HUES64 (cell line): ENCODE data around the gene UQCC2.

Source experiments
- H3K27ac ChIP-seq: 2 replicates; pipeline ENCODE4 v1.7.0; 2013; ENCODE audit warnings: low read depth, low read length, inconsistent platforms
- H3K27me3 ChIP-seq: 2 replicates; pipeline ENCODE4 v1.6.1; 2013; ENCODE audit warnings: mild to moderate bottlenecking, low read length; ENCODE audit not compliant: insufficient read depth
- H3K36me3 ChIP-seq: 2 replicates; pipeline ENCODE4 v1.6.1; 2013; ENCODE audit warnings: mild to moderate bottlenecking, low read length; ENCODE audit not compliant: insufficient read depth
- H3K4me1 ChIP-seq: 2 replicates; pipeline ENCODE4 v1.6.1; 2013; ENCODE audit warnings: mild to moderate bottlenecking, low read length, moderate library complexity; ENCODE audit not compliant: insufficient read depth
- H3K4me3 ChIP-seq: 2 replicates; pipeline ENCODE4 v1.5.1; 2013; ENCODE audit warnings: mild to moderate bottlenecking, low read length, moderate library complexity
- H3K9ac ChIP-seq: 2 replicates; pipeline ENCODE4 v1.6.1; 2013; ENCODE audit warnings: mild to moderate bottlenecking, low read depth, low read length
- H3K9me3 ChIP-seq: 2 replicates; pipeline ENCODE4 v1.6.1; 2013; ENCODE audit warnings: low read depth, low read length; ENCODE audit not compliant: insufficient read depth
- WGBS: fragments of 150-250, 120-280 bp; methylation state at CpG from one replicate; pipeline ENCODE4 v1.1.7; 2013; ENCODE audit warnings: missing lambda C conversion rate; 5-methylcytosine and 5-hydroxymethylcytosine counted together

UQCC2 gene

GRCh38 chr6:33656844-33657243 is 54.7 kb downstream of the UQCC2 start:
- peaks cover 14% of the 10 kb centered on the region for H3K36me3 ChIP-seq
- no peak overlapping the region for H3K4me3 ChIP-seq
- H3K9ac ChIP-seq, result no peak overlapping the region
- no peaks in the 10 kb centered on the region for H3K27me3 ChIP-seq
- no peaks in the 10 kb centered on the region for H3K4me1 ChIP-seq
- no peaks in the 10 kb centered on the region for H3K9me3 ChIP-seq
- no peak overlapping the region; the same call in 1 of the 2 replicates for H3K27ac ChIP-seq
- 68% methylated on average over 5 of the region's 5 CpGs for WGBS

DNA sequence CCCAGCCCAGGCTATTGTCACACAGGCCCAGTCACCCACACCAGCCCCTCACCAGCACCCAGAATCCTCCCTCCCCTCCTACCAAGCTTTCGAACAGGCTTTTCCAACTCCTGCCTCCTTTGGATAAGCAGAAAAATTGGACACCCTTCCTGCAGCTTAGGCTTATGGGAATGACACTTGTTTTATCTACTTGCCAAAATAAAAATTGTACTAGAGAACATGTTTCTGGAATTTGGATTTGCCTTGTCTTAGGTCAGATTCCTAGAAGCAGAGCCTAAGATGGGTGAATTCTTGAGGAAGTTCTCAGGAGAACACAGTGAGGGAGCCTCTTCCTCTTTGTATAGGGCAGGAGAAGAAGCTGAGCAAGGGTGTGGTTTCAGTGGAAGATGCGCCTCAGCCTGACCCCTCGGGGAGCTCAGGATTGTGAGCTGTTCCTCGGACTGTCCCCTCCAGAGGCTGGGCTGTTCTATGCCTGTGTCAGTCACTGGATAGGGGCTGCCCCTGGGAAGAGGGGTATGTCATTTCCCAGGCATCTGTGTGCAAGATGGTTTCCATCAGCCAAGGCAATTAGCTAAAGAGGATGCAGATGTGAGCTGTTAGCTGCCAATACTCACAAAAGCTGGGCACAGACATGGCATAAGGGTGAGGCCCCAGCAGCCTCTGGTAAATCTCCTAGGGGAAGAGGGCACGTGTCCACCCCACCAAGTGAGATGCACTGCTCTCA is 56.5 kb downstream of the UQCC2 start:
- 87% methylated on average over 5 of the region's 5 CpGs for WGBS
- H3K4me1 ChIP-seq, result no peaks in the 10 kb centered on the region
- no peak overlapping the region for H3K4me3 ChIP-seq
- H3K9me3 ChIP-seq, result no peaks in the 10 kb centered on the region
- H3K27me3 ChIP-seq, result no peaks in the 10 kb centered on the region
- H3K9ac ChIP-seq, result no peak overlapping the region
- peaks cover 11% of the 10 kb centered on the region for H3K36me3 ChIP-seq
- H3K27ac ChIP-seq, result no peak overlapping the region

DNA sequence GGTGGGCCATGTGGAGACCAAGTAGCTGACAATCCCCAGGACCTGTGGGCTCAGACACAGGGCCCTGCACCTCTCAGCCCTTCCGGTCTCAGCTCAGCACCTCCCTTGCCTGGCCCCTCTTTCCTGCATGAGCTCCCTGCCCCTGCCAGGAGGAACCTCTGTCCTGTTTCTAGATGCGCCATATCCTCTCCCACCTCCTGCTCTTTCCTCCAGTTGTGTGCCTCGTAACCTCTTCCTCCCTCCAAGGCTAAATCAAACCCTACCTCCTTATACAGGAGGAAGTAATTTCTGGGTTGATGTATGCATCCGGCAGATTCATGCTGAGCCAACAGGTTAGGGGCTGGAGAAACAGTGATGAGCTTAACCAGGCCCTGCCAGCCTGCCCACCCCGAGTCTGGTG is 59.5 kb downstream of the UQCC2 start:
- H3K27ac ChIP-seq, result no peak overlapping the region
- H3K36me3 ChIP-seq, result peaks cover 4% of the 10 kb centered on the region
- no peak overlapping the region for H3K9ac ChIP-seq
- H3K4me1 ChIP-seq, result no peaks in the 10 kb centered on the region
- no peaks in the 10 kb centered on the region for H3K27me3 ChIP-seq
- no peak overlapping the region for H3K4me3 ChIP-seq
- H3K9me3 ChIP-seq, result no peaks in the 10 kb centered on the region
- WGBS, result 92% methylated on average over 4 of the region's 5 CpGs

- Histone ChIP-seq H3K27me3 (no peaks in the 10 kb centered on the region), H3K27ac (no peak overlapping the region), H3K36me3 (peaks cover 4% of the 10 kb centered on the region), H3K4me1 (no peaks in the 10 kb centered on the region), H3K4me3 (no peak overlapping the region), H3K9ac (no peak overlapping the region), H3K9me3 (no peaks in the 10 kb centered on the region)
- 92% methylated on average over 4 of the region's 4 CpGs for WGBS
Observed at GRCh38 chr6:33651403-33651802, 60.1 kb downstream of the UQCC2 start.
